Measurements from ENCODE around the gene TMEM132C. TPM values are rescaled to one million over a fixed set of nuclear protein-coding genes. Genes with fewer than 3 reads are reported as not detected.

TMEM132C gene
- total and polyA plus RNA-seq, 2 of the 8 experiments (the other 6 are each of a cell fraction or from before 2014, with no cell fraction given) = 0.23 to 0.76 TPM

DNA sequence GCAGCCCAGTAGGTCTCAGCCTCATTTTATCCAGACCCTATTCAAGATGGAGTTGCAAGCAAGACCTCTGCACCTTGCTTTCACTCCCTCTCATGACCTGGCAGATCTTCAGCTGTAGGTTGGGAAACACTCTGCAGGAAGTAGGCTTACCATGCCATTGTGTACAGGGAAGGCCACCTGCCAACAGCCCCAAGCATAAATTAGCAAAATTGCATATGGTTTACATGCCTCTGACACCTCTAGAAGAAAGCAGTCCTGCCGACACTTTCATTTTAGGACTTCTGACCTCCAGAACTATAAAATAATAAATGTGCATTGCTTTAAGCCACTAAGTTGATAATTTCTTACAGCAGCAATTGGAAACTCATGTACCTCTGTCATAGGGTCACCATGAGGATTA, 459.9 kb downstream of the TMEM132C start (continued):
- TF ChIP-seq, protein P1, sequence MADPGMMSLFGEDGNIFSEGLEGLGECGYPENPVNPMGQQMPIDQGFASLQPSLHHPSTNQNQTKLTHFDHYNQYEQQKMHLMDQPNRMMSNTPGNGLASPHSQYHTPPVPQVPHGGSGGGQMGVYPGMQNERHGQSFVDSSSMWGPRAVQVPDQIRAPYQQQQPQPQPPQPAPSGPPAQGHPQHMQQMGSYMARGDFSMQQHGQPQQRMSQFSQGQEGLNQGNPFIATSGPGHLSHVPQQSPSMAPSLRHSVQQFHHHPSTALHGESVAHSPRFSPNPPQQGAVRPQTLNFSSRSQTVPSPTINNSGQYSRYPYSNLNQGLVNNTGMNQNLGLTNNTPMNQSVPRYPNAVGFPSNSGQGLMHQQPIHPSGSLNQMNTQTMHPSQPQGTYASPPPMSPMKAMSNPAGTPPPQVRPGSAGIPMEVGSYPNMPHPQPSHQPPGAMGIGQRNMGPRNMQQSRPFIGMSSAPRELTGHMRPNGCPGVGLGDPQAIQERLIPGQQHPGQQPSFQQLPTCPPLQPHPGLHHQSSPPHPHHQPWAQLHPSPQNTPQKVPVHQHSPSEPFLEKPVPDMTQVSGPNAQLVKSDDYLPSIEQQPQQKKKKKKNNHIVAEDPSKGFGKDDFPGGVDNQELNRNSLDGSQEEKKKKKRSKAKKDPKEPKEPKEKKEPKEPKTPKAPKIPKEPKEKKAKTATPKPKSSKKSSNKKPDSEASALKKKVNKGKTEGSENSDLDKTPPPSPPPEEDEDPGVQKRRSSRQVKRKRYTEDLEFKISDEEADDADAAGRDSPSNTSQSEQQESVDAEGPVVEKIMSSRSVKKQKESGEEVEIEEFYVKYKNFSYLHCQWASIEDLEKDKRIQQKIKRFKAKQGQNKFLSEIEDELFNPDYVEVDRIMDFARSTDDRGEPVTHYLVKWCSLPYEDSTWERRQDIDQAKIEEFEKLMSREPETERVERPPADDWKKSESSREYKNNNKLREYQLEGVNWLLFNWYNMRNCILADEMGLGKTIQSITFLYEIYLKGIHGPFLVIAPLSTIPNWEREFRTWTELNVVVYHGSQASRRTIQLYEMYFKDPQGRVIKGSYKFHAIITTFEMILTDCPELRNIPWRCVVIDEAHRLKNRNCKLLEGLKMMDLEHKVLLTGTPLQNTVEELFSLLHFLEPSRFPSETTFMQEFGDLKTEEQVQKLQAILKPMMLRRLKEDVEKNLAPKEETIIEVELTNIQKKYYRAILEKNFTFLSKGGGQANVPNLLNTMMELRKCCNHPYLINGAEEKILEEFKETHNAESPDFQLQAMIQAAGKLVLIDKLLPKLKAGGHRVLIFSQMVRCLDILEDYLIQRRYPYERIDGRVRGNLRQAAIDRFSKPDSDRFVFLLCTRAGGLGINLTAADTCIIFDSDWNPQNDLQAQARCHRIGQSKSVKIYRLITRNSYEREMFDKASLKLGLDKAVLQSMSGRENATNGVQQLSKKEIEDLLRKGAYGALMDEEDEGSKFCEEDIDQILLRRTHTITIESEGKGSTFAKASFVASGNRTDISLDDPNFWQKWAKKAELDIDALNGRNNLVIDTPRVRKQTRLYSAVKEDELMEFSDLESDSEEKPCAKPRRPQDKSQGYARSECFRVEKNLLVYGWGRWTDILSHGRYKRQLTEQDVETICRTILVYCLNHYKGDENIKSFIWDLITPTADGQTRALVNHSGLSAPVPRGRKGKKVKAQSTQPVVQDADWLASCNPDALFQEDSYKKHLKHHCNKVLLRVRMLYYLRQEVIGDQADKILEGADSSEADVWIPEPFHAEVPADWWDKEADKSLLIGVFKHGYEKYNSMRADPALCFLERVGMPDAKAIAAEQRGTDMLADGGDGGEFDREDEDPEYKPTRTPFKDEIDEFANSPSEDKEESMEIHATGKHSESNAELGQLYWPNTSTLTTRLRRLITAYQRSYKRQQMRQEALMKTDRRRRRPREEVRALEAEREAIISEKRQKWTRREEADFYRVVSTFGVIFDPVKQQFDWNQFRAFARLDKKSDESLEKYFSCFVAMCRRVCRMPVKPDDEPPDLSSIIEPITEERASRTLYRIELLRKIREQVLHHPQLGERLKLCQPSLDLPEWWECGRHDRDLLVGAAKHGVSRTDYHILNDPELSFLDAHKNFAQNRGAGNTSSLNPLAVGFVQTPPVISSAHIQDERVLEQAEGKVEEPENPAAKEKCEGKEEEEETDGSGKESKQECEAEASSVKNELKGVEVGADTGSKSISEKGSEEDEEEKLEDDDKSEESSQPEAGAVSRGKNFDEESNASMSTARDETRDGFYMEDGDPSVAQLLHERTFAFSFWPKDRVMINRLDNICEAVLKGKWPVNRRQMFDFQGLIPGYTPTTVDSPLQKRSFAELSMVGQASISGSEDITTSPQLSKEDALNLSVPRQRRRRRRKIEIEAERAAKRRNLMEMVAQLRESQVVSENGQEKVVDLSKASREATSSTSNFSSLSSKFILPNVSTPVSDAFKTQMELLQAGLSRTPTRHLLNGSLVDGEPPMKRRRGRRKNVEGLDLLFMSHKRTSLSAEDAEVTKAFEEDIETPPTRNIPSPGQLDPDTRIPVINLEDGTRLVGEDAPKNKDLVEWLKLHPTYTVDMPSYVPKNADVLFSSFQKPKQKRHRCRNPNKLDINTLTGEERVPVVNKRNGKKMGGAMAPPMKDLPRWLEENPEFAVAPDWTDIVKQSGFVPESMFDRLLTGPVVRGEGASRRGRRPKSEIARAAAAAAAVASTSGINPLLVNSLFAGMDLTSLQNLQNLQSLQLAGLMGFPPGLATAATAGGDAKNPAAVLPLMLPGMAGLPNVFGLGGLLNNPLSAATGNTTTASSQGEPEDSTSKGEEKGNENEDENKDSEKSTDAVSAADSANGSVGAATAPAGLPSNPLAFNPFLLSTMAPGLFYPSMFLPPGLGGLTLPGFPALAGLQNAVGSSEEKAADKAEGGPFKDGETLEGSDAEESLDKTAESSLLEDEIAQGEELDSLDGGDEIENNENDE (IDR thresholded peaks at IDR 0.05; ENCODE audit: insufficient replicate concordance, low read length) = no peak
- TF ChIP-seq CEBPB (IDR thresholded peaks at IDR 0.05; ENCODE audit: low read depth, low read length) = no peak
- no peak for TF ChIP-seq SIX5 (IDR thresholded peaks at IDR 0.05; ENCODE audit: low read depth, low read length)
- TF ChIP-seq MAFK (IDR thresholded peaks at IDR 0.05; ENCODE audit: low read depth, low read length) = no peak
- no peak for TF ChIP-seq BCL11A (IDR thresholded peaks at IDR 0.05; ENCODE audit: low read depth in 2 of 2, low read length in 2 of 2)
- TF ChIP-seq YY1 (IDR thresholded peaks at IDR 0.05; ENCODE audit: low read depth, low read length) = no peak
- no peak for TF ChIP-seq TCF12 (IDR thresholded peaks at IDR 0.05; ENCODE audit: low read depth, low read length)
- TF ChIP-seq MAX (IDR thresholded peaks at IDR 0.05) = no peak
- TF ChIP-seq RNF2 (IDR thresholded peaks at IDR 0.05; ENCODE audit: borderline replicate concordance, low read depth, low read length, missing control alignments, poor library complexity, severe bottlenecking) = no peak
- TF ChIP-seq CHD1 (IDR thresholded peaks at IDR 0.05; ENCODE audit: low read depth, low read length) = no peak
- no peak for TF ChIP-seq CREB1 (IDR thresholded peaks at IDR 0.05)
- TF ChIP-seq JUN (IDR thresholded peaks at IDR 0.05; ENCODE audit: low read depth, low read length) = no peak
- no peak for TF ChIP-seq EGR1 (IDR thresholded peaks at IDR 0.05; ENCODE audit: borderline replicate concordance, low read depth, low read length)
